ENCODE data around the gene PPP3CA. TPM values are rescaled to one million over a fixed set of nuclear protein-coding genes. Genes with fewer than 3 reads are reported as not detected.
A peak's percentile ranks its signal among the peaks of the same experiment; 100 is the strongest.

Gene PPP3CA
- total RNA-seq, 4 donors from 2014 or later = 28.7 to 51.7 (median 39.0) TPM

GRCh38 chr4:101251261-101251660 lies 96.1 kb downstream of the PPP3CA start:
- Histone ChIP-seq H3K4me1 (peaks cover 9% of the 10 kb centered on the region), H3K4me3 (no peak overlapping the region), H3K36me3 (no peaks in the 10 kb centered on the region), H3K27me3 (no peaks in the 10 kb centered on the region), H3K27ac (no peak overlapping the region), H3K9me3 (no peaks in the 10 kb centered on the region)
- no peak for DNase-seq (ENCODE audit: low spot score in 2 of 2)
- TF ChIP-seq EP300 (IDR thresholded peaks at IDR 0.05) (no peak), POLR2A (IDR thresholded peaks at IDR 0.05) (no peak), POLR2AphosphoS5 (IDR thresholded peaks at IDR 0.05) (no peak), CTCF (IDR thresholded peaks at IDR 0.05) (no peak)
- WGBS = 82% methylated on average over 3 of the region's 3 CpGs

- Histone ChIP-seq H3K27ac (no peak overlapping the region), H3K4me3 (no peak overlapping the region)
- 93% methylated on average over 5 of the region's 5 CpGs for WGBS
These were observed 103.0 kb downstream of the PPP3CA start for GRCh38 chr4:101244349-101244748.

GRCh38 chr4:101242441-101242840 lies 104.9 kb downstream of the PPP3CA start:
- Histone ChIP-seq H3K27ac (no peak overlapping the region), H3K27me3 (no peaks in the 10 kb centered on the region), H3K4me1 (peaks cover 19% of the 10 kb centered on the region), H3K36me3 (no peaks in the 10 kb centered on the region), H3K9me3 (no peaks in the 10 kb centered on the region), H3K4me3 (no peak overlapping the region)
- no peak for DNase-seq (ENCODE audit: low spot score in 2 of 2)
- WGBS = 91% methylated on average over 1 of the region's 1 CpG
- no peak for TF ChIP-seq POLR2AphosphoS5 (IDR thresholded peaks at IDR 0.05)
- no peak for TF ChIP-seq POLR2A (IDR thresholded peaks at IDR 0.05)
- no peak for TF ChIP-seq CTCF (IDR thresholded peaks at IDR 0.05)

More at GRCh38 chr4:101244349-101244748, 103.0 kb downstream of the PPP3CA start:
- DNase-seq (ENCODE audit: low spot score in 2 of 2) = no peak
- TF ChIP-seq CTCF (IDR thresholded peaks at IDR 0.05) = no peak
- no peak for TF ChIP-seq POLR2AphosphoS5 (IDR thresholded peaks at IDR 0.05)
- TF ChIP-seq EP300 (IDR thresholded peaks at IDR 0.05) = no peak
- no peak for TF ChIP-seq POLR2A (IDR thresholded peaks at IDR 0.05)
- no peaks in the 10 kb centered on the region for H3K36me3 ChIP-seq
- no peaks in the 10 kb centered on the region for H3K9me3 ChIP-seq
- H3K27me3 ChIP-seq = no peaks in the 10 kb centered on the region
- H3K4me1 ChIP-seq = peaks cover 4% of the 10 kb centered on the region

- no peak for DNase-seq (ENCODE audit: low spot score in 2 of 2)
- H3K4me1 ChIP-seq = peaks cover 19% of the 10 kb centered on the region
- H3K4me3 ChIP-seq = no peak overlapping the region
- WGBS = 94% methylated on average over 3 of the region's 3 CpGs
- no peaks in the 10 kb centered on the region for H3K27me3 ChIP-seq
- H3K36me3 ChIP-seq = no peaks in the 10 kb centered on the region
- no peaks in the 10 kb centered on the region for H3K9me3 ChIP-seq
- H3K27ac ChIP-seq = no peak overlapping the region
- TF ChIP-seq CTCF (IDR thresholded peaks at IDR 0.05) = no peak
- no peak for TF ChIP-seq POLR2AphosphoS5 (IDR thresholded peaks at IDR 0.05)
- no peak for TF ChIP-seq POLR2A (IDR thresholded peaks at IDR 0.05)
- no peak for TF ChIP-seq EP300 (IDR thresholded peaks at IDR 0.05)
These were observed 107.2 kb downstream of the PPP3CA start for GRCh38 chr4:101240099-101240498.

GRCh38 chr4:101239665-101240064 lies 107.7 kb downstream of the PPP3CA start:
- H3K27ac ChIP-seq = peak overlapping the region; percentile 20
- no peak for DNase-seq (ENCODE audit: low spot score in 2 of 2)
- no peaks in the 10 kb centered on the region for H3K36me3 ChIP-seq
- 63% methylated on average over 1 of the region's 1 CpG for WGBS
- peaks cover 19% of the 10 kb centered on the region for H3K4me1 ChIP-seq
- no peak overlapping the region for H3K4me3 ChIP-seq
- H3K27me3 ChIP-seq = no peaks in the 10 kb centered on the region
- H3K9me3 ChIP-seq = no peaks in the 10 kb centered on the region
- TF ChIP-seq EP300 (IDR thresholded peaks at IDR 0.05) = no peak
- TF ChIP-seq POLR2AphosphoS5 (IDR thresholded peaks at IDR 0.05) = no peak
- no peak for TF ChIP-seq CTCF (IDR thresholded peaks at IDR 0.05)
